ENCODE results near the gene TSSK1B.

DNA sequence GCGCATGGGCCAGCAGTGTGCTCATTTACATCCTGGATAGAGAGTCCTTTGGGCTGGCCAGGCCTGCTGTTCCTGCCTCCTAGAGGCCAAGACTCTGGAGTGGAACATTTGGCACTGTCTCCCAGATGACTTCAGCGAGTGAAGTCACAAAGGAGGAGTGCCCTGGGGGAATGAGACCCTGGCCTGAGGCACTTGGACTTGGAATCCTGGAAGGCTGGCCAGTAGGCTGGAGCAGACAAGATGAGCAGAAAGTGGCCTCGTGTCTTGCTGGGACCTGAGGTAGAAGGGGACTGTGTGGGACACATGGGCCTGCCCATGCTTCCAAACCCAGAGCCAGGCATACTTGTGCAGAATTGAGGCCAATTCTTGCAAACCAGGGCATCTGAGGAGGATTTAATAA, at the start of gene TSSK1B:
- TF ChIP-seq POLR2A (IDR thresholded peaks at IDR 0.05) (no peak), CTCF (IDR thresholded peaks at IDR 0.05) (no peak)
